Measurements from ENCODE around the gene DDX11. TPM values are rescaled to one million over a fixed set of nuclear protein-coding genes. Genes with fewer than 3 reads are reported as not detected.
"Not testable (repeated sequence)": the region's sequence is repeated elsewhere in the genome, so short reads cannot be mapped to it uniquely, and the experiment has no call there.

DDX11 gene
- total RNA-seq, 1 experiment from 2014 or later = 136 TPM

DNA sequence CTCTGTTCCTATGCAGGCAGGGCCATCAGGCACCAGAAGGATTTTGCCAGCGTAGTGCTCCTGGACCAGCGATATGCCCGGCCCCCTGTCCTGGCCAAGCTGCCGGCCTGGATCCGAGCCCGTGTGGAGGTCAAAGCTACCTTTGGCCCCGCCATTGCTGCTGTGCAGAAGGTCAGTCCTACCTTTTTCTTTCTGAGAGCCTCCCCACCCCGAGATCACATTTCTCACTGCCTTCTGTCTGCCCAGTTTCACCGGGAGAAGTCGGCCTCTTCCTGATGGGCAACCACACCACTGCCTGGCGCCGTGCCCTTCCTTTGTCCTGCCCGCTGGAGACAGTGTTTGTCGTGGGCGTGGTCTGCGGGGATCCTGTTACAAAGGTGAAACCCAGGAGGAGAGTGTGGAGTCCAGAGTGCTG, 29.9 kb downstream of the DDX11 start:
- H3K27me3 ChIP-seq (ENCODE audit: insufficient read depth, low read length); H2AFZ ChIP-seq (ENCODE audit: low read depth, low read length, poor library complexity, severe bottlenecking); RAD21 ChIA-PET (ENCODE audit: low non-redundant PET in 1 of 2, low total read pairs in 2 of 2, uncharacterized antibody in 2 of 2, unreplicated experiment in 2 of 2); POLR2A ChIA-PET; H3K9ac ChIP-seq (ENCODE audit: low read length); intact Hi-C loops (cut with micrococcal nuclease); H3K4me3 ChIP-seq (replicated peaks in 1 of 2; ENCODE audit: low read depth in 1 of 2, low read length in 2 of 2); BruUV-seq (replicated peaks); H4K20me1 ChIP-seq (ENCODE audit: insufficient read depth); H3K79me2 ChIP-seq (ENCODE audit: insufficient read depth, low read length); H3K36me3 ChIP-seq (ENCODE audit: control insufficient read depth in 1 of 2, insufficient read depth in 2 of 2, low read length in 2 of 2); H3K9me3 ChIP-seq (ENCODE audit: control insufficient read depth in 1 of 2, insufficient read depth in 1 of 2, low read depth in 1 of 2, low read length in 2 of 2); H3K9me2 ChIP-seq (ENCODE audit: insufficient read depth); CTCF ChIA-PET: not testable (repeated sequence)
- peak; percentile 83 for ATAC-seq
- Histone ChIP-seq H3K4me1 (ENCODE audit: control insufficient read depth in 1 of 2, insufficient read depth in 2 of 2, low read length in 2 of 2) (peaks cover 6 to 11% of the 10 kb centered on the region in 2 experiments), H3K4me2 (ENCODE audit: low read length) (peak overlapping the region; percentile 46), H3K27ac (ENCODE audit: low read depth, low read length) (peak overlapping the region; percentile 60)
- TF ChIP-seq, protein P1, sequence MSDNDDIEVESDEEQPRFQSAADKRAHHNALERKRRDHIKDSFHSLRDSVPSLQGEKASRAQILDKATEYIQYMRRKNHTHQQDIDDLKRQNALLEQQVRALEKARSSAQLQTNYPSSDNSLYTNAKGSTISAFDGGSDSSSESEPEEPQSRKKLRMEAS (IDR thresholded peaks at IDR 0.05) = 0 out of 2 replicates have a peak, but pooled peaks have one; percentile 25
- TF ChIP-seq TCF7L2 (IDR thresholded peaks at IDR 0.05; ENCODE audit: borderline replicate concordance, extremely low read depth, insufficient read depth, insufficient read length) (peak; percentile 86), SP1 (IDR thresholded peaks at IDR 0.05; ENCODE audit: low read depth) (peak; percentile 26; the same call in 1 of the 2 replicates)
- peak; percentile 42 for DNase-seq (ENCODE audit: low read depth, low spot score)

DNA sequence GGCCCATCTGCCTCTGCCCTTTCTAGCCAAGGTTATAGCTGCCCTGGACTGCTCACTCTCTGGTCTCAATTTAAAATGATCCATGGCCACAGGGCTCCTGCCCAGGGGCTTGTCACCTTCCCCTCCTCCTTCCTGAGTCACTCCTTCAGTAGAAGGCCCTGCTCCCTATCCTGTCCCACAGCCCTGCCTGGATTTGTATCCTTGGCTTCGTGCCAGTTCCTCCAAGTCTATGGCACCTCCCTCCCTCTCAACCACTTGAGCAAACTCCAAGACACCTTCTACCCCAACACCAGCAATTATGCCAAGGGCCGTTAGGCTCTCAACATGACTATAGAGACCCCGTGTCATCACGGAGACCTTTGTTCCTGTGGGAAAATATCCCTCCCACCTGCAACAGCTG, 30.6 kb downstream of the DDX11 start:
- H3K9me3 ChIP-seq (ENCODE audit: control insufficient read depth in 1 of 2, insufficient read depth in 1 of 2, low read depth in 1 of 2, low read length in 2 of 2); H2AFZ ChIP-seq (ENCODE audit: low read depth, low read length, poor library complexity, severe bottlenecking); H3K4me3 ChIP-seq (replicated peaks in 1 of 2; ENCODE audit: low read depth in 1 of 2, low read length in 2 of 2); RAD21 ChIA-PET (ENCODE audit: low non-redundant PET in 1 of 2, low total read pairs in 2 of 2, uncharacterized antibody in 2 of 2, unreplicated experiment in 2 of 2); DNase-seq (ENCODE audit: low read depth, low spot score); H3K9me2 ChIP-seq (ENCODE audit: insufficient read depth); CTCF ChIA-PET; H4K20me1 ChIP-seq (ENCODE audit: insufficient read depth); H3K79me2 ChIP-seq (ENCODE audit: insufficient read depth, low read length); H3K9ac ChIP-seq (ENCODE audit: low read length); H3K27me3 ChIP-seq (ENCODE audit: insufficient read depth, low read length); H3K36me3 ChIP-seq (ENCODE audit: control insufficient read depth in 1 of 2, insufficient read depth in 2 of 2, low read length in 2 of 2); intact Hi-C loops (cut with micrococcal nuclease); POLR2A ChIA-PET; BruUV-seq (replicated peaks): not testable (repeated sequence)
- H3K4me1 ChIP-seq (ENCODE audit: control insufficient read depth in 1 of 2, insufficient read depth in 2 of 2, low read length in 2 of 2) = peaks cover 6 to 11% of the 10 kb centered on the region in 2 experiments
- H3K4me2 ChIP-seq (ENCODE audit: low read length) = peak overlapping the region; percentile 46; the same call in 1 of the 2 replicates
- H3K27ac ChIP-seq (ENCODE audit: low read depth, low read length) = peak overlapping the region; percentile 60
- ATAC-seq = peak; percentile 49

DNA sequence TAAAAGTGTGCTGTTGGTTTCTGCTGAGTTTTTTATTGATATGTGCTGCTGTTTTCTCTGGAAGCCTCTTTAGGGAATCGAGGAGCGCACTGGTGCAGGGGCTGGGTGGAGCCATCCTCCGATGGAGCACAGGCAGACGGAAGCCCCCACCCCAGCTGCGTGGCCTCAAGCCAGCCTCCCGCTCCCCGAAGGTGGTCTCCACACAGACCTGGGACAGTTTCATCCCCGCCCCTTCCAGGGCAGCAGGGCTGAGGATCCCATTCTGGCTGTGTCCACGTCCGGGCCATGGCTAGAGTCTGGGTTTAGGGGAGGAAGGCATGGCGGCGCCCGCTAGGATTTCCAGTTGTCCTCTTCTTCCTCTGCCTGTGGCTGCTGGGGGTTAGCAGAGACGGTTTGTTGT, 31.1 kb downstream of the DDX11 start:
- DNase-seq (ENCODE audit: low read depth, low spot score); POLR2A ChIA-PET; H4K20me1 ChIP-seq (ENCODE audit: insufficient read depth): not testable (repeated sequence)

More for the DNA sequence above, 31.1 kb downstream of the DDX11 start:
- H3K4me3 ChIP-seq (replicated peaks in 1 of 2; ENCODE audit: low read depth in 1 of 2, low read length in 2 of 2); CTCF ChIA-PET; H3K4me2 ChIP-seq (ENCODE audit: low read length); H3K79me2 ChIP-seq (ENCODE audit: insufficient read depth, low read length); H3K9ac ChIP-seq (ENCODE audit: low read length); H3K9me3 ChIP-seq (ENCODE audit: control insufficient read depth in 1 of 2, insufficient read depth in 1 of 2, low read depth in 1 of 2, low read length in 2 of 2); H3K27ac ChIP-seq (ENCODE audit: low read depth, low read length); H3K9me2 ChIP-seq (ENCODE audit: insufficient read depth); RAD21 ChIA-PET (ENCODE audit: low non-redundant PET in 1 of 2, low total read pairs in 2 of 2, uncharacterized antibody in 2 of 2, unreplicated experiment in 2 of 2); ATAC-seq; H3K36me3 ChIP-seq (ENCODE audit: control insufficient read depth in 1 of 2, insufficient read depth in 2 of 2, low read length in 2 of 2); H3K27me3 ChIP-seq (ENCODE audit: insufficient read depth, low read length); H2AFZ ChIP-seq (ENCODE audit: low read depth, low read length, poor library complexity, severe bottlenecking); BruUV-seq (replicated peaks); intact Hi-C loops (cut with micrococcal nuclease): not testable (repeated sequence)
- peaks cover 6 to 11% of the 10 kb centered on the region in 2 experiments for H3K4me1 ChIP-seq (ENCODE audit: control insufficient read depth in 1 of 2, insufficient read depth in 2 of 2, low read length in 2 of 2)
